ENCODE data around the gene FYN. TPM values are rescaled to one million over a fixed set of nuclear protein-coding genes. Genes with fewer than 3 reads are reported as not detected.

The FYN gene
- total and polyA plus RNA-seq, 2 of the 8 experiments (the other 6 are each of a cell fraction or from before 2014, with no cell fraction given) = 46.8 to 97.2 TPM

GRCh38 chr6:111689419-111689818 lies 183.8 kb downstream of the FYN start (continued):
- TF ChIP-seq CHD7 (IDR thresholded peaks at IDR 0.05; ENCODE audit: insufficient replicate concordance, low read length) (no peak), JUN (IDR thresholded peaks at IDR 0.05; ENCODE audit: low read depth, low read length) (no peak), ATF2 (IDR thresholded peaks at IDR 0.05; ENCODE audit: low read length) (no peak), SP4 (IDR thresholded peaks at IDR 0.05; ENCODE audit: low read length) (no peak), E2F6 (IDR thresholded peaks at IDR 0.05) (no peak)
